Sigmoid colon (tissue), 4 donors: Measurements from ENCODE around the gene RGS19.

Experiments
- CTCF ChIP-seq, 4 experiments: fragments of 450-650 bp in 3 of 4; fragments of 200-600 bp in 1 of 4; IDR thresholded peaks; one replicate each; pipeline ENCODE4 v1.5.1; 2016 to 2019; ENCODE audit warnings: antibody characterized with exemption in 4 of 4, mild to moderate bottlenecking in 3 of 4, moderate library complexity in 2 of 4
- POLR2A ChIP-seq, 2 donors: fragments of 450-650 bp; IDR thresholded peaks; one replicate each; pipeline ENCODE4 v1.6.1; 2016; ENCODE audit warnings: antibody characterized with exemption in 2 of 2, mild to moderate bottlenecking in 2 of 2, moderate library complexity in 2 of 2
- POLR2AphosphoS5 ChIP-seq, 4 donors: sonication (generic); formaldehyde crosslinking; IDR thresholded peaks; one replicate each; pipeline ENCODE4 v1.6.1; 2017; ENCODE audit warnings: antibody characterized with exemption in 4 of 4

GRCh38 chr20:64101731-64102621 is 22.7 kb upstream of the RGS19 start:
- TF ChIP-seq CTCF (IDR thresholded peaks at IDR 0.05) = peak in 3 of 4 experiments; percentile 11 to 54 (median 22)
- no peak for TF ChIP-seq POLR2AphosphoS5 (IDR thresholded peaks at IDR 0.05)
- no peak for TF ChIP-seq POLR2A (IDR thresholded peaks at IDR 0.05)
